Measurements from ENCODE around the gene DDX28. TPM values are rescaled to one million over a fixed set of nuclear protein-coding genes. Genes with fewer than 3 reads are reported as not detected.
"Not testable (repeated sequence)": the region's sequence is repeated elsewhere in the genome, so short reads cannot be mapped to it uniquely, and the experiment has no call there.

Gene DDX28
- total and polyA plus RNA-seq, 8 donors, result 2.1 to 7.4 (median 4.0) TPM

GRCh38 chr16:68019167-68019680 lies 3.8 kb downstream of the DDX28 start:
- intact Hi-C loops (cut with DNase I), result no loop called here
- ATAC-seq, result no peak
- DNase-seq, result no peak
- no peak for TF ChIP-seq CTCF (IDR thresholded peaks at IDR 0.05)
- 59 to 72% methylated on average over 8 of the region's 8 CpGs for WGBS, 2 donors
- no peaks in the 10 kb centered on the region for H3K36me3 ChIP-seq
- H3K9me3 ChIP-seq, result no peaks in the 10 kb centered on the region
- no peak for FAIRE-seq
- H3K27me3 ChIP-seq, result no peaks in the 10 kb centered on the region
- peaks cover 10 to 17% (median 13%) of the 10 kb centered on the region in 3 donors for H3K4me1 ChIP-seq
- no peak overlapping the region for H3K4me3 ChIP-seq
- no peak overlapping the region for H3K27ac ChIP-seq

- Histone ChIP-seq H3K36me3 (no peaks in the 10 kb centered on the region), H3K27ac (no peak within 1 kb of the TSS), H3K27me3 (no peaks in the 10 kb centered on the region), H3K9me3 (no peaks in the 10 kb centered on the region), H3K4me1 (no peaks in the 10 kb centered on the region), H3K4me3 (no peak within 1 kb of the TSS)
- no peak for DNase-seq
- no peak for ATAC-seq
- WGBS, 2 donors, result 64 to 79% methylated on average over 5 of the region's 5 CpGs
- intact Hi-C loops (cut with DNase I), result no loop called here
- no peak for TF ChIP-seq CTCF (IDR thresholded peaks at IDR 0.05)
- FAIRE-seq, result no peak
These were observed 7.4 kb downstream of the DDX28 start, which contains the start of gene DPEP2NB for GRCh38 chr16:68015681-68016080. DPEP2NB (minus strand) TSS chr16:68015911; CDS start chr16:68015770, 141 bp downstream.

- FAIRE-seq (no peak), ATAC-seq (no peak), DNase-seq (no peak)
- no peak overlapping the region for H3K4me3 ChIP-seq
- no peak overlapping the region for H3K27ac ChIP-seq
- no peaks in the 10 kb centered on the region for H3K27me3 ChIP-seq
- WGBS, 2 donors, result 29 to 48% methylated on average over 1 of the region's 1 CpG
- no peaks in the 10 kb centered on the region for H3K9me3 ChIP-seq
- no peak for TF ChIP-seq CTCF (IDR thresholded peaks at IDR 0.05)
- H3K4me1 ChIP-seq, result no peaks in the 10 kb centered on the region
- intact Hi-C loops (cut with DNase I), result no loop called here
- H3K36me3 ChIP-seq, result no peaks in the 10 kb centered on the region
These were observed 9.6 kb downstream of the DDX28 start for GRCh38 chr16:68013440-68013839.

GRCh38 chr16:68009872-68010271 lies 13.2 kb downstream of the DDX28 start:
- FAIRE-seq; H3K9me3 ChIP-seq; H3K27ac ChIP-seq; intact Hi-C loops (cut with DNase I); DNase-seq; H3K27me3 ChIP-seq; H3K36me3 ChIP-seq; H3K4me3 ChIP-seq; ATAC-seq; H3K4me1 ChIP-seq: not testable (repeated sequence)
- 53 to 65% methylated on average over 4 of the region's 4 CpGs for WGBS, 2 donors

- Histone ChIP-seq H3K27ac (no peak overlapping the region), H3K4me3 (no peak overlapping the region), H3K27me3 (no peaks in the 10 kb centered on the region), H3K36me3 (no peaks in the 10 kb centered on the region), H3K4me1 (no peaks in the 10 kb centered on the region), H3K9me3 (no peaks in the 10 kb centered on the region)
- intact Hi-C loops (cut with DNase I), result no loop called here
- 57 to 61% methylated on average over 9 of the region's 9 CpGs for WGBS, 2 donors
- FAIRE-seq (no peak), ATAC-seq (no peak), DNase-seq (no peak)
- TF ChIP-seq CTCF (IDR thresholded peaks at IDR 0.05), result no peak
These were observed 13.8 kb downstream of the DDX28 start for GRCh38 chr16:68009157-68009735.

Measured in pancreas (tissue), 10 donors.